GM21528 (cell line): ENCODE results near the gene B4GALNT4.
"Not testable (repeated sequence)": the region's sequence is repeated elsewhere in the genome, so short reads cannot be mapped to it uniquely, and the experiment has no call there.

Source experiments
- ATAC-seq: cut with Tn5 transposase; IDR thresholded peaks from one replicate; pipeline ENCODE4 v1.9.1; 2021; ENCODE audit warnings: mild to moderate bottlenecking, moderate library complexity; ENCODE audit not compliant: unreplicated experiment, low FRiP score

The B4GALNT4 gene

DNA sequence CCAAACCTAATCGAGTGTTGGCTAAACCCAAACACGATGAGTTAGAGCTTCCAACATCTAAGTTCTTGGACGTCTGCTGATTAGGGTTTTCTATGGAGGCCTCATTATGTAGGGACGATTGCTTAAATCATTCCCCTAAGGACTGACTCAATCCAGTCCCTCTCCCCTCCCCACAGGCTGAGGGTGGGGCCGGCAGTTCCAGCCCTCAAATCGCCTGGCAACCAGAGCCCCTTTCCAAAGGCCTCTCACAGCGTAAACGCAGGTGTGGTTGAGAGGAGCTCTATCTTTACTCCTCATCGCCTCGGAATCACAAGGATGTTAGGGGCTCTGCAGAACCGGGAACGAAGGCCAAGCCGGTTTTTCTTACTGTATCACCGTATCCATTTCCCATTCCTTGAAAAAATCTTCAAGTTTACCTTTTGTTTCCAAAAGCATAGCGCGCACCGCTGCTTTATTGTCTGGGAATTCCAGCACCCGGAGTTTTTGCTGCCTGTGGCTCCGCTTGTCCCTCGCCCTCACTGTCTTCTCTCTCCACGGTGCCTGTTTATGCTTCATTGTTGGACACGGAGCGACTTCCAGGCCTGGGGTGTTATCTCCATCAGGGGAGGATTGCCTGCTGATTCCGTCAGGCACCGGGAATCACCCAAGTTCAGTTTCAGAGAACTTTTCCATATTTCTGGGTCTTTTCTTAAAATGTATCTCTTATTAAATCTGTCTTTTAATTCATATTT lies 34.9 kb upstream of the B4GALNT4 start:
- no peak for ATAC-seq

DNA sequence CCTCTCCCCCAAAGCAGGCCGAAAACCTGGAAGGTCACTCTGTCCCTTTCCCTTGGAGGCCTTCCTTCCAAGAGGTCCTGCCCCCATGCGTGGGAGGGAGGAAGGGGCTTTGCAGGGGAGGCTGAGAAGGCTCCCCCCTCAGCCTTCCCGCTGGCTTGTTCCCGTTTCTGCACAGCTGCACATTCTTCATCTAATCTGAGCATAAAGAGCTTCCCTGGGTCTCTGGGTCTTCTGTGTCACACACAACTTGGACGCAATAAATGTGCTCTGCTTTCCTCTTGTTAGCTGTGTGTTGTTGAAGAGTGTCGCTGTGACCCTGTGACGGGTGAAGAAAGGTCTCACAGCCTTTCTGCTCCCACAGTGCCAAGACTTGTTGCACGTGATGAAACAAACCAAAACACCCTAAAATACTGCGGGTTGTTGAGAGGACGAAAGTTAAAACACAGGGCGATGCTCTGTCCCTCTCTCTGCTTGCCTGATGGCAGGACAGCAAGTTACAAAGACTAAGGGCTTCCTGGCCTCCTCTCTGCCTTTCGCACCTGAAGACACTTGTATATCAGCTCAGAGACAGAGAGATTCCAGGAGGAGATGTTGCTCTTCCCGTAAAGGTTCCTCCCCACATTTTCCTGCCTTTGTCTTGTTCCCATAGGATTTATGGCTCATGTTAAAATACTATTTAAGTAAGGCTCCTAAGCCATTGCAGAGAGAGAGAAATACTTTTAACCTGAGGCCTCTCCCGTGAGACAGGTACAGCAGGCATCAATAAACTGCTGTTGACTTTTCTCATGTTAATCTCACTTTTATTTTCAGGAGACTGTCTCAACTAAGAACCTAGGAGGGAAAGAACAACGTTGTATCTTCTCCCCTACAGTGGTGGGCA lies 33.3 kb upstream of the B4GALNT4 start:
- no peak for ATAC-seq

DNA sequence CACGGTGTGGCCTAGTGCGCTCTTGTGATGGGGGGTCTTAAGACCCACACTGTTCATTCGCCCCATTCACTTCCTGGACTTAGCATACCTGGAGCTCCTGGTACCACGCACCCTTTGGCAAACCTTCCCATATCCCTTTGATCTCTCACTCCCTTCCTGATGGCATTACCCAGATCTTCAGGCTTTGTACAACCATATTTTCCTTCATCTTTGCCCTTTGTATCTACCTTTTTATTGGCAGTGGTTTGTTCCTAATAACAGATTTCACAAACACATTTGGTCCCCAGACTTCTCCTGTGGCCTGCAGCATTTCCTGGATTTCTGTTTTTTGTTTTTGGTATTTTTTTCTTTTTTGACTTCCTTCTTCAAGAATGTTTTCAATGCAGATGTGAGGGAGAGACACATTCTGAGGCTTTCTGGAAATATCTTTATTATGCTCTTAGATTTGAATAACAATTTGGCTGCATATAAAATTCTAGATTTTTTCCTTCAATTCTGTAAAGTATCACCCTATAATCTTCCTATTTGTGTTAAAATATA lies 32.6 kb upstream of the B4GALNT4 start:
- no peak for ATAC-seq

DNA sequence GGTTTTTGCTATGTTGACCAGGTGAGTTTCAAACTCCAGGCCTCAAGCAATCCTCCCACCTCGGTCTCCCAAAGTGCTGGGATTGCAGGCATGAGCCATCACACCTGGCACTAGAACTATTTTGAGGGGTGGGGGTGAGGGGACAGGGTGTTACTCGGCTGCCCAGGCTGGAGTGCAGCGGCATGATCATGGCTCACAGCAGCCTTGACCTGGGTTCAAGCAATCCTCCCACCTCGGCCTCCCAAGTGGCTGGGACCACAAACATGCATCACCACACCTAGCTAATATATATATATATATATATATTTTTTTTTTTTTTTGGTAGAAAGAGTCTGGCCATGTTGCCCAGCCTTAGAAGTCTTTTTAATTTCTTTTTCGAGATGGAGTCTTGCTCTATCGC lies 31.6 kb upstream of the B4GALNT4 start:
- ATAC-seq, result no peak

DNA sequence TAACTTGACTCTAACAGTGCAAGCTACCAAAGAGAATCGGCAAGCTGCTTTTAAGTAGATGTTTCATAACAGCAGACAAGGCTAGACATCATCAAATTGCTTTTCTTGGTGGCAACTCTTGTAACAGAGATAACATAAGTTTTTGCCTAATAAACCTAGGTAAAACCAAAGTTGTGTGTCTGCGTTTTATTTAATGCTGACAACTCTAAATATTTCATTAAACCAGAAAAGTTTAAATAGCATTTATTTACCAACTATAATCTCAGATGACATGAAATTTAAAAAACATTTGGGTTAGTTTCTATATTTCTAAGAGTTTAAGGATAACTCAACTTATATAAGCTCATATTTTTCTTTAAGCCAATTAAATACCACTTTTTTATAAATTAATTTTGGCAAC lies 29.3 kb upstream of the B4GALNT4 start:
- ATAC-seq, result no peak

DNA sequence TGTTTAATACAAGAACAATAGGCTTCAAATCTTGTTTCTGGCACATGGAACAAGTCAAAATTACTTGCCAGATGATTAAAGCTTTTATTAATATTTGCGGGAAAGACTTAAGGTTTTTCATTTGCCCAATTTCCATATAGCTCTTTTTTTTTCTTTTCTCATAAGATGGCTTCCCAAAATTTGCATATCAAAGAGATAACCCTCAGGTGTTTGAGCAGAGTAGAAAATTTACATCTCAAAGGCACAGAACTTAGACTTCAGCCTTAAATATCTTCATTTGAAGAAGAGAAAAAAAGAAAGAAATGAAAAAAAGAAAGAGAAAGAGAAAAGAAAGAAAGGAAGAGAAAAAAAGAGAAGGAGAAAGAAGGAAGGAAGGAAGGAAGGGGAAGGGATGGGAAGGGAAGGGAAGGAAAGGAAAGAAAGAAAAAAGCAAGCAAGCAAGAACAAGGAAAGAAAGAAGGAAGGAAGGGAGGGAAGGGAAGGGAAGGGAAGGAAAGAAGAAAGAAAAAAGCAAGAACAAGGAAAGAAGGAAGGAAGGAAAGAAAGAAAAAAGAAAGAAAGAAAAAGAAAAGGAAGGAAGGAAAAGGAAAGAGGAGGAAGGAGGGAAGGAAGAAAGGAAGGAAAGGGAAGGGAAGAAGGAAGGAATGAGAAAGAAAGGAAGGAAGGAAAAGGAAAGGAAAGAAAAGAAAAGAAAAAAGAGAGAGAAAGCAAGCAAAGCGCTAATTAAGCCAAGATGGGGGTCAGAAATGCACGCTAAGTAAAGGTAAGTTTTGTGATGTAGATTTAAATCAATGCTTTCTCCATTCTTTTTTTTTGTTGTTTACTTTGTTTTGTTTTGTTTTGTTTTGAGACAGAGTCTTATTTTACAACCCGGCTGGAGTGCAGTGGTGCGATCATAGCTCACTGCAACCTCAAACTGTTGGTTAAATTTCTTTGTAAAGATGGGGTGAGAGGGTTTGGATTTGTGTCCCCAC lies 28.5 kb upstream of the B4GALNT4 start:
- no peak for ATAC-seq

DNA sequence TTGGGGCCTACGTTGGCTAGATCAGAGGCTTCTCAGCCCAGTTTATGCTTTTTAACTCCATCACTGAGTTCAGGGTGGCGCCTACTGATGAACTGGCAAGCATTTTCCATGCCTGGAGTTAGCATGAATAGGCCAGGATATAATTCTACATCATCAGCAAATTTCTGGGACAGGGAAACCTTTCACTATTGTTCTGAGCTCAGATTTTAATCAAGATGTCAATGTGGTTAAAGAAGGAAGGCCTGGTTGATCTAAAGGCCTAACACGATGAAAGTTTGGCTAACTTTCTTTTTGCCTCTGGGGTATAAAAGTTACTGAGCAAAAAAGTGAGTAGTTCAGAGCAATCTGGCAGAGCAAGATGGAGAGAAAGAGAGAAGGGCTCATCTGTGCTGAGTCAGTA lies 27.0 kb upstream of the B4GALNT4 start:
- ATAC-seq, result no peak

DNA sequence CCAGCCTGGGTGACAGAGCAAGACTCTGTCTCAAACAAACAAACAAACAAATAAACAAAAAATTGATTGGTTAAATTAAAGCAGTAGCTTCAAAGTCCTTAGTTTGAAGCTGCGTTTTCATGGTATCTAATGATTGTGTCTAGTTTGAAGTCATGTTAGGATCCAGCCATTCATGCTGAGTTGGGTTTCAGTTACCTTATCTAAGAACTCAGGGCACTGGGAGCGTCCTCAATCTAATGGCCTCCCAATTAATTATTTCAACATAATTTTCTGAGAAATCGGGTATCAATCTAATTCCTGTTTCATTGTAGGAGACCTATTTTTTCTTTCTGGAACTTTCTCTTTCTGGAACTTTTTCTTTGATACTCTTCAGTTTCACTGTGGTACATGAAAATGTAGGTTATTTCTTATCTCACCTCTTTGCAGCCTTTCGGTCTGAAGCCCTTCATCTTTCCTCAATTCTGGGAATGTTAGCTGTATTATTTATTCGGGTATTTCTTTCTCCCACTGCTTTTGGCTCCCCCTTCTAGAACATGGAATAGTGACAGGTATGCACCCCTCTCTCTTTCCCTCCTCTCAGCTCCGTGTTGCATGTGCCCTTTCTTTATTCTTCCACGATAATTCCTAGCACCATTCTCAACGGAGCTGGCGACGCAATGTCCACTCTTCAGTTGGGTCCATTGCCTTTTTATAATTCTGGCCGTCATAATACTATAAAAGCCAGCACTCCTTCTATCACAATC lies 24.3 kb upstream of the B4GALNT4 start:
- no peak for ATAC-seq

DNA sequence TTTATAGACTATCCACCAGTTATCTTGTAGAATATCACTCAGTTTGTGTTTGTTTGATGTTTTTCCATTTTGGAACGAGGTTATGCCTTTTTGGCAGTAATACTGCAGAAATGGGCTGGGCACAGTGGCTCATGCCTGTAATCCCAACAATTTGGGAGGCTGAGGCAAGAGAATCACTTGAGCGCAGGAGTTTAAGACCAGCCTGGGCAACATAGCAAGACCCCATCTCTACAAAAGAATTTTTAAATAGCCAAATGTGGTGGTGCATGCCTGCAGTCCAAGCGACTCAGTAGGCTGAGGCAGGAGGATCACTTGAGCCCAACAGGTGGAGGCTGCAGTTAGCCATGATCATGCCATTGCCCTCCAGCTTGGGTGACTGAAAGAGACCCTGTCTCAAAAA lies 22.8 kb upstream of the B4GALNT4 start:
- no peak for ATAC-seq

DNA sequence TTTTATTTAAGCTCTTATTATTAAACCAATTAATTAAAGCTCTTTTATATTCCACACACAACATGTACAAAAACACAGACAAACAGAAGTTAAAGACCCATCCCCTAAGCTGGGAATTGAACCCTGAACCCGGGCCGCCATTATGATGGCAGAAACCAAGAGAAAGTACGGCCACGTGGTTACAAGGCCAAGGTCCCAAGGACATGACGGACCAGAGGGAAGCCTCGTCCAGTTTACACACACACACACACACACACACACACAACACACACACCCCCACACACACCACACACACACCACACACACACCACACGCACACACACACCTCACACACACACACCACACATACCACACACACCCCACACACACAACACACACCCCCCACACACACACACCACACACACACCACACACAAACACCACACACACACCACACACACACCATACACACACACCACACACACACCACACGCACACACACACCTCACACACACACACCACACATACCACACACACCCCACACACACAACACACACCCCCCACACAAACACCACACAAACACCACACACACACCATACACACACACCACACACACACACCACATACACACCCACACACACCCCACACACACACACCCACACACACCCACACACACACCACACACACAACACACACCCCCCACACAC lies 19.9 kb upstream of the B4GALNT4 start:
- ATAC-seq, result not testable (repeated sequence)

DNA sequence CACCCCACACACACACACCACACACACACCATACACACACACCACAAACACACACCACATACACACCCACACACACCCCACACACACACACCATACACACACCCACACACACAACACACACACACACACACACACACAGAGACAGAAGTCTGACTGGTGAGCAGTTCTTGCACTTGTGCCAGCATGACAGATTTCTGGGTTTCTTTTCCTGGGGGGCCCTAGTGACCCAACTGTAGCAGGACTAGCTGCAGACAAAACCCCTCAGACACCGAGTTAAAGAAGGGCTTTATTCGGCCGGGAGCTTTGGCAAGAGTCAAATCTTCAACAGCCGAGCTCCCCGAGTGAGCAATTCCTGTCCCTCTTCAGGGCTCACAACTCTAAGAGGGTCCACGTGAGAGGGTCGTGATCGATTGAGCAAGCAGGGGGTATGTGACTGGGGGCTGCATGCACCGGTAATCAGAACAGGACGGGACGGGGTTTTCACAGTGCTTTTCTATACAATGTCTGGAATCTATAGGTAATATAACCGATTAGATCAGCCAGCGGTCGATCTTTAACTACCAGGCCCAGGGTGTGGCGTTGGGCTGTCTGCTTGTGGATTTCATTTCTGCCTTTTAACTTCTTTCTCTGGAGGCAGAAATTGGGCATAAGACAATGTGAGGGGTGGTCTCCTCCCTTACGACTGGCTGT lies 19.1 kb upstream of the B4GALNT4 start:
- ATAC-seq, result not testable (repeated sequence)

DNA sequence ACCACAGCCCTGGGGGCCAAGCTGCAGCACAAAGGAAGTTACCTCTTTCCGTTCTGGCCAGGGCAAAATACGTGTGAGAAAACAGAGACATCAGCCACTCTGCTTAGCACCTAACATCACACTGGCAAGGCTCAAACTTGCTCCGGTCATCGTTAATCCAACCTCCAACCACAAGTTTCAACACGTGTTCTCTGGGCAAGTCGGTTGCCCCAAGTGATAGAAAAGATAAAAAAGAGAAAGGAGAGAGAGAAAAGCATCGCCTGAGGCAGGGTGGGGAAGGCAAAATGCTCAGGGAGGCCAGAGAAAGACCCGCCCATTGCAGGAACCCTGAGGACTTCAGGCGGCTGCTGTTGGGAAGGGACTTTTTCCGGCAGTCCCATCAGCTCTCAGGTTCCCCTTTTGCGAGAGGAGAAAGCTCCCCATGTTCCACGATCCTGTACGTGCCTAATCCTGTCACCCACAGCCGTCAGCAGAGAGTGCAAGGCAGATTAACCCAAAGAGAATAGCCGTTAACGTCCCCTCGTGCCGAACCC lies 18.5 kb upstream of the B4GALNT4 start:
- ATAC-seq, result no peak

DNA sequence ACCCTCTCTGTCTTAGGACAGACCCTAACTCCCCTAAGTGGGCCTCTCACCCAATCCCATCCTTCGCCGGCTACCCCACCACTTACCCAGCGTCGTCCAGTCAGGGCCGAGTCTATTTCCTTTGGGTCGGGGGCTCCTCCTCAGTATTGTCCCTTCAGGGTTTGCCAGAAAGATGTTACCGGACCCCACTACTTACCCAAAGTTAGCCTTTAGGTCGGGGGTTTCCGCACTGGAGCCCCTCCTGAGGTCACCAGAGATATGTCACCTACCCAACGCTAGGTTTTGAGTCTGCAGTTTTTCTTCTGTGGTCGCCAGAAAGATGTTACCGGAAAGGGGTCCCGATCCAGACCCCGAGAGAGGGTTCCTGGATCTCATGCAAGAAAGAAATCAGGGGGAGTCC lies 17.9 kb upstream of the B4GALNT4 start:
- no peak for ATAC-seq

DNA sequence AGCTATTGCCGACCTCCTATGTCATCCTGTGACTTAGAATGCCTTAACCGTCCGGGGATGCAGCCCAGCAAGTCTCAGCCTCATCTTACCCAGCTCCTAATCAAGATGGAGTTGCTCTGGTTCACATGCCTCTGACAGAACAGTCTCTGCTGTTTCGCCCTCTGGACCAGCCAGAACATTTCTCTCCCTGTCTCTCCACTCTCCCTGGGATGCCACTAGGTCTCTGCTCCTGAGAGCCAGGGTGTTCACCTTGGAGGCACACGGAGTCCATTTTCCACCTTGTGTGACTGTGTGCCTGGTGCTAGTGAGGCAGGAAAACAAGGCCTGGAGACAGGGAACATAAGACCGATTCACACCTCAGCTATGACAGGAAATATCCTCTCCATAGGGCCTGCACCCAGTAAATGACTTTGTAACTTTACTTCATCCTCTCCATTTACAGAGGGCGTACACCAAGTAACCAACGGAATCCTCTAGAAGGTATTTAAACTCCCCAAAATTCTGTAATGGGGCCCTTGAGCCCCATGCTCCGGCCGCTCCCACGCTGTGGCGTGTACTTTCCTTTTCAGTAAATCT lies 16.8 kb upstream of the B4GALNT4 start:
- no peak for ATAC-seq

DNA sequence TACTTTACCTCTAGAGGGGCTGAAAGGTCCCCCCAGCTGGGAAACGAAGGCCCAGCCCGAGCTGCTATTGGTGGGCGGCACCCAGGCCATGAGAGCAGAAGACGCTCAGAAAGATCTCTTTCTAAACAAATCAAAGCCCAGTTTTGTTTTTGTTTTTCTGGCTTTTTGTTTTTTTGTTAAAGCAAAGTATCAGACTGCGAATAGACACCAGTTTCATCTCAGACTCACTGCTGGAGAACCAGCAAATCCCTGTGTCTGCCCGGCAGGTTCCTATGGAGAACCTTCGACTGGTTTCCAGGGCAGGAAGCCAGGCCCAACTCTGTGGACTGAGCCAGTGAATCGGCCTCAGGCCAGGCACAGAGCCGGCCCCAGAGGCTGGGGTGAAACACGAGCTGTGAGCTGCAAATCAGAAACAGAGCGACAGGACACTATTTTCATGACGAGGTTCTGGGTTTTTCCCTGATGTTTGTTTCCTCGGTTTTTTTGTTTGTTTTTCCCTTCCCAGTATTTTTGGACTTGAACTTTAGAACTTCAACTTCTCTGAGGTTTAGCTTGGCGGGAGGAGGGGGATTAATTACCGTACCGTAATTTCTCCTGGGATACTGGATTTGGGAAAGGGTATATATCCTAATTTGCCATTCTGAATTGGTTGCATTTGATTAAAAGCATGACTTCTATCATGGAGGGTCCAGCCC lies 16.0 kb upstream of the B4GALNT4 start:
- no peak for ATAC-seq

DNA sequence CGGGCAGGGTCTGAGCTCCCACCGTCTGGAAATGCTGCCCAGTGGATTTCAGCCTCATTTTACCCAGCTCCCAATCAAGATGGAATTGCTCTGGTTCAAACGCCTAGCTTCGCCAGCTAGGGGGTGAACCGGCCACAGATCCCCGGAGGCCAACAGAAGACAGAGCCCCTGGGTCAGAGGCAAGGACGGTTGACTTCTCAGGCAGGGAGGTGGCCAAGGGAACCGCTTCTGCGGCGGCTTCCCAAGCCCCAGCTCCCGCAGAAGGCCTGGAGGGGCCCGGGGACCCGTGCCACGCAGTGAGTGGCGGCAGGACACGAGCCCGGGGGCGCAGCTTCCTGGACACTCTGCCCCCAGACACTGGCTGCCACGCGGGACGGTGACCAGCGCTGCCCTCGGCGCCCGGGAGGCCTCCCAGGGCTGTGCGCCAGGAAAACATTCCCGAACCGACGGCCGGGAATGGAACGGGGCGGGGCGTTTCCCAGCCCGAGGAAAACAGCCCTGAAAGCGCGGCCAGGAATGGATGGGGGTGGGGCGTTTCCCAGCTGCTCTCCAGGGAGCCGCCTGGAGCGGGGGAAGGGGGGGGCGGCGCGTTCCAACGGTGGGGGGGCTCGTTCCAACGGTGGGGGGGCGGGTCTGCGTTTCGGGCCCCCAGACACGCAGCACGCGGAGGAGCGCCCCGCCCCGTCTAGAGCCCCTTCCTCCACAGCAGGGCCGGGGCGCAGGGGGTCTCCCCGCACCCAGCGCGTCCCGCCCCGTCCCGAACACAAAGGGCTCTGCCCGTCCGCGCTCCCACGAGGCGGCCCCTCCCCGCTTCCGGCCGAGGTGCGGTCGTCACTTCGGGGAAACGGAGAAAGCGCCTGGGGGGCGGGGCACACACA lies 13.5 kb upstream of the B4GALNT4 start:
- ATAC-seq, result peak; percentile 43
